ENCODE measurements around the gene SLC38A4.
"Not testable (repeated sequence)": the region's sequence is repeated elsewhere in the genome, so short reads cannot be mapped to it uniquely, and the experiment has no call there.

Gene SLC38A4

DNA sequence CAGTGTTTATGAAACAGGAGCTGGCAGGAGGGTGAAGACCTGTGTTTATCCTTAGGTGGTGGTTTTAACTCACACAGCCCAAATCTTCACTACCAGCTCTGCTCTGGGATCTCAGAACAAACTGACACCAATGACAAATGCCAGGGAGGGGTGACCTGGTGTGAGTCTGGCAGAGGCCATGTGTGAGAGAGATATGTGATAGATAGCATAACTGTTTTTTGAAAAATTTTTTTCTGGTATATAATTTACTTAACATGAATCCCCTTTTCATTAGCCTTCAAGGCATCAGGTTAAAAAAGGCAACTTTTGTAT lies 51.5 kb downstream of the SLC38A4 start:
- FAIRE-seq: no peak

DNA sequence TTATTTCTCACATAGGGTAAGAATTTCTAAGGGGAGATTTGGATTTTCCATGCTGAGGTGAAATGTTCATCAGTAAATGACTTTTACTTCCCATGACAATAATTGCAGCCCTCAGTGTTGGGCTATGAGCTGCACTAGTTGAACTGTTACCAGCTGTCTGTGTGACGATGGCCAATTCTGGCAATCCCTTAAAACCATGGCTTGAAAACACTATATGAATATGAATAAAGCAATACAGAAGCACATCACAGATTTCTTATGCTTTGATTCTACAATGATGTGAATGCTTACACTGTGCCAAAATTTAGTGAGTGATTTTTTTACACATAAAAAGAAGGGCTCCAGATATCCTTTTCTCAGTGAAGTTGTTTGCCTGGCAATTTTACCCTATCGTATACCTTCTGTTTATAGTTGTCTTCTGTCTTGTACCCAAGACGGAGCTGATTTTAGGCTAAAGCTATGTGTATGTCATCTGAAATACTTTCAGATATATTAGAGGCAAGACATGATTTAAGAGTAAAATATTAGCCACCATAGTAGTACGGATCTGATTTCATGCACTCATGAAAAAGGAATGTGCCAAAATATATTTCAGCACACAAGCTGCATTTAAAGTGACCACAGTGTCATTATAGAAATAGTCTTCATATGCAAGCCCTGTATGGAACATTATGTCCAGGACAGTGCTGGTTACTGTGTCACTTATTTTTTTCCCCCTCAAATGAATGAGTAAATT lies 52.0 kb downstream of the SLC38A4 start:
- no peak for FAIRE-seq

- FAIRE-seq: no peak
Measured at GRCh38 chr12:46771268-46771827, 54.4 kb downstream of the SLC38A4 start.

DNA sequence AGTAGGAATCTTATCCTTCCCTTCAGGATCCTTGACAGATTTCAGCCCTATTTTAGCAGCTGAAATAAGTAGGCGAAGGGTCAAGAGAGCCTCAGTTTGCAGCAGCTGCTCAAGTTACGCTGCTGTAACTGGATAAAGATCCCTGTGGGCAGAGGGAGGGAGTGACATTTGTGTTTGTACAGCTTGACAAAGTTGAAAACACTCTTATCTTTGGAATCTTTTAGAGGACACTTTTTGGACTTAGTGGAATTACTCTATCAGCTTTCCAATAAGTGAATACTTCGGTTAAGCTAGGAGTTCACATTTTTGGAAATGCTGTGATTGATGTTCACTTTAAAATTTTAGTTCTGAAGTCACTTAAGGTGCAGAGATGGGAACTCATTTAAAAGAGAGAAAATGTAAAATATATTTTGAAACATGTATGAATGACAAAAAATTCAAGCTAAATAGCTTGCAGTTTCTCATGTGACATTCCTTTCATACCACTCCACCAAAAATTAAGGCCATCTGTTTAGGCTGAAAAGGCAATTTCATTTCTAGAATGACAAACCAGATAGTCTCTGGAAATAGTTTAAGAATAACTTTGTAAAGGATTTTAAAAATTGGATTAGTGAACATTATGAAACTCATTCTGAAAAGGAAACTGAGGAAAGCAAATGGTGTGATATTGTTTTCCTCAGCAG lies 55.2 kb downstream of the SLC38A4 start:
- FAIRE-seq: no peak

GRCh38 chr12:46764005-46764404 lies 61.8 kb downstream of the SLC38A4 start:
- no peak for FAIRE-seq

- FAIRE-seq: no peak
Measured at GRCh38 chr12:46763230-46763629, 62.6 kb downstream of the SLC38A4 start.

DNA sequence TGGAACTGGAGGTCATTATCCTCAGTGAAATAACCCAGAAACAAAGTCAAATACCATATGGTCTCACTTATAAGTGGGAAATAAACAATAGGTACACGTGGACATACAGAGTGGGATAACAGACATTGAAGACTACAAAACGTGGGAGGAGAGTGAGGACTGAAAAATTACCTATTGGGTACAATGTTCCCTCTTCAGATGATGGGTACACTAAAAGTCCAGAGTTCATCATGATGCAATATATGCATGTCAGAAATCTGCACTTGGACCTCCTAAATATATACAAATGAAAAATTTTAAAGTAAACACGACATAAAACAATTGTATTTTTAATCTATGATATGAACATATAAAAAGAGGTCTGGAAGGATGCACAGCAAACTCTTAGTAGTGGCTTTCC lies 71.2 kb downstream of the SLC38A4 start:
- FAIRE-seq: no peak

DNA sequence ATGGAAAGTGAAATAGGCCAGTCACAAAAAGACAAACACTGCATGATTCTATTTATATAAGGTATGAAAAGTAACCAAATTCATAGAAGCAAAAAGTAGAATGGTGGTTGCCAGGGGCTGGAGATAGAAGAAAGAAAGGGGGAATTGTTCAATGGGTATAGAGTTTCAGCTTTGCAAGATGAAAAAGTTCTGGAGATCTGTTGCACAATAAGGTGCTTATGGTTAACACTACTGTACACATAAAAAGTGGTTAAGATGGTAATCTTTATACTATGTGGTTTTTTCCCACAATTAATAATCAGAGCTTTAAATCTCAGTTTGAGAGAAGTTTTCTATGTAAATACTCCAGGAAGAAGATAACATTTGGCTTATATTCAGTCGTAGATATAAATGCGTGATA lies 73.4 kb downstream of the SLC38A4 start:
- FAIRE-seq: no peak

- FAIRE-seq: no peak
Measured at GRCh38 chr12:46751173-46751572, 74.6 kb downstream of the SLC38A4 start.

DNA sequence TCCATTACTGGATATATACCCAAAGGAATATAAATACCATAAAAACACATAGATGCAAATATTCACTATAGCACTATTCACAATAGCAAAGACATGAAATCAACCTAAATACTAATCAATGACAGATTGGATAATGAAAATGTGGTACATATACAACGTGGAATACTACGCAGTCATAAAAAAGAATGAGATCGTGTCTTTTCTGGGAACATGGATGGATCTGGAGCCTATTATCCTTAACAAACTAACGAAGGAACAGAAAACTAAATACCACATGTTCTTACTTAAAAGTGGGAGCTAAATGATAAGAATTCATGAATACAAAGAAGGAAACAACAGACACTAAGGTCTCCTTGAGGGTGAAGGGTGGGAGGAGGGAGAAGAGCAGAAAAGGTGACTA lies 76.5 kb downstream of the SLC38A4 start:
- no peak for FAIRE-seq

DNA sequence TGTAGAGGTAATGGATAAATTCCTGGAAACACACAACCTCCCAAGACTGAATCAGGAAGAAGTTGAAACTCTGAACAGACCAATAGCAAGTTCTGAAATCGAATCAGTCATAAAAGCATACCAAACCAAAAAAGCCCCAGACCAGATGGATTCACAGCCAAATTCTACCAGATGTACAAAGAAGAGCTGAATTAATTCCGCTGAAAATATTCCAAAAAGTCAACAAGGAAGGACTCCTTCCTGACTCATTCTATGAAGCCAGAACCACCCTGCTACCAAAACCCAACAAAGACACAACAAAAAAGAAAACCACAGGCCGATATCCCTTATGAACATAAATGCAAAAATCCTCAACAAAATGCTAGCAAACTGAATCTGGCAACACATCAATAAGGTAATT lies 81.5 kb downstream of the SLC38A4 start:
- FAIRE-seq: no peak

GRCh38 chr12:46743456-46743855 lies 82.3 kb downstream of the SLC38A4 start:
- no peak for FAIRE-seq

- FAIRE-seq: not testable (repeated sequence)
Measured at GRCh38 chr12:46742271-46742670, 83.5 kb downstream of the SLC38A4 start.

DNA sequence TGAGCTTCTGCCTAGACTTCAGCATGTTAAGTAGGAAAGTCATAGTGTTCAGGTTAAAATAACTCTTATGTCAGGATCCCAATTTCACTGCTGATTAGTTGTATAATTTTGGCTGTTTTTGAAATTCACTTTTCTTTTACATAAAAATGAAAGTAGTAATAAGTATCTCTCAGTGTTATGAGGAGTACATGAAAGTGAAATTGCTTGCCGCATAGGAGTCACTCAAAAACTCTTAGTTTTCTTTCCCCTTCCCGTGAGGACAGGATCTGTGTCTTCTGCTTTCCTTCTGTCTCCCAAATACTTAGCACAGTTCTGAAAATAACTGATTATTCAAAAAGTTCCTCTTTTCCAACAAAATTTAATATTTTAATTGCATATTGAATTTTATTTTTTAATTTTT lies 100.5 kb downstream of the SLC38A4 start:
- FAIRE-seq: no peak

- FAIRE-seq: no peak
Measured at GRCh38 chr12:46723629-46724419, 102.0 kb downstream of the SLC38A4 start.

GRCh38 chr12:46722394-46723185 lies 103.2 kb downstream of the SLC38A4 start:
- FAIRE-seq: no peak

GRCh38 chr12:46718495-46718894 lies 107.3 kb downstream of the SLC38A4 start:
- no peak for FAIRE-seq

- FAIRE-seq: no peak
Measured at GRCh38 chr12:46717868-46718267, 107.9 kb downstream of the SLC38A4 start.

DNA sequence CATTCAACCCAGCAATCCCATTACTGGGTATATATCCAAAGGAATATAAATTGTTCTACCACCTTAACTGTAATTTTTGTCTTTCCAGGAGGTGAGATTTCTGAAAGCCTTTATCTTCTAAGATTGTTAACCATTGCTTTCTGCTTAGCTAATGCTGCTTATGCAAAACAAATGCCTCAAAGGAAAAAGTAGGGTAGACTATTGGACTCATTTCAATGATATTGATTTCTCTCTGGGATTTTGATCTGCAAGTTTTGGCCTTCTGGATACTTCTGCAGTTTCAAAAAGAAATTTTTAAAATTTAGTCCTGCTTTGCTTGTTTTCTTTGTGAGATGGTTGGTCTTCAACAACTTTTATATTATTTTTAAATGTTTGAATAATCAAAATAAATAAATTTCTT lies 108.6 kb downstream of the SLC38A4 start:
- no peak for FAIRE-seq

Data from islet of Langerhans (tissue), 1 donor.